ENCODE results near the gene ZNF546.

GRCh38 chr19:40055049-40055448, 58.2 kb downstream of the ZNF546 start:
- TF ChIP-seq GATA3 (IDR thresholded peaks at IDR 0.05; ENCODE audit: low read depth, low read length) (no peak), GATA2 (IDR thresholded peaks at IDR 0.05; ENCODE audit: low read depth, low read length) (no peak)
